Stimulated activated CD8-positive, alpha-beta memory T cell treated with anti-CD3 and anti-CD28 coated beads, Interleukin-15, amount 100 ng/mL, for 1 hour (primary cell): ENCODE results near the gene FBXO34.
"Not testable (repeated sequence)": the region's sequence is repeated elsewhere in the genome, so short reads cannot be mapped to it uniquely, and the experiment has no call there.

Experiments used
- DNase-seq: peaks from one replicate; pipeline ENCODE4 v3.0.0-alpha.2; 2020; ENCODE audit warnings: low read depth

FBXO34 gene

GRCh38 chr14:55309761-55310365 is 38.6 kb downstream of the FBXO34 start:
- no peak for DNase-seq

DNA sequence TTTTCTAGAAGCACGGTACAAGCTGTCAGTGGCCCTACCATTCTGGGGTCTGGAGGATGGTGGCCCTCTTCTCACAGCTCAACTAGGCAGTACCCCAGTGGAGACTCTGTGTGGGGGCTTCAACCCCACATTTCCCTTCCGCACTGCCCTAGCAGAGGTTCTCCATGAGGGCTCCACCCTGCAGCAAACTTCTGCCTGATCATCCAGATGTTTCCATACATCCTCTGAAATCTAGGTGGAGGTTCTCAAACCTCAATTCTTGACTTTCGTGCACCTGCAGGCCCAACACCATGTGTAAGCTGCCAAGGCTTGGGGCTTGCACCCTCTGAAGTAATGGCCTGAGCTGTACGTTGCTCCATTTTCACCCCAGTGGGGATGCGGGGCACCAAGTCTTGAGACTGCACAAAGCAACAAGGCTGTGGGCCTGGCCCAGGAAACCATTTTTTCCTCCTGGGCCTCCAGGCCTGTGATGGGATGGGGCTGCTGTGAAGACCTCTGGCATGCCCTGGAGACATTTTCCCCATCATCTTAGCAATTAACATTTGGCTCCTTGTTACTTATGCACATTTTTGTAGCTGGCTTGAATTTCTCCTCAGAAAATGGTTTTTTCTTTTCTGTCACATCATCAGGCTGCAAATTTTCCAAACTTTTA is 41.3 kb downstream of the FBXO34 start:
- DNase-seq, result not testable (repeated sequence)

GRCh38 chr14:55313480-55313879 is 42.3 kb downstream of the FBXO34 start:
- no peak for DNase-seq

DNA sequence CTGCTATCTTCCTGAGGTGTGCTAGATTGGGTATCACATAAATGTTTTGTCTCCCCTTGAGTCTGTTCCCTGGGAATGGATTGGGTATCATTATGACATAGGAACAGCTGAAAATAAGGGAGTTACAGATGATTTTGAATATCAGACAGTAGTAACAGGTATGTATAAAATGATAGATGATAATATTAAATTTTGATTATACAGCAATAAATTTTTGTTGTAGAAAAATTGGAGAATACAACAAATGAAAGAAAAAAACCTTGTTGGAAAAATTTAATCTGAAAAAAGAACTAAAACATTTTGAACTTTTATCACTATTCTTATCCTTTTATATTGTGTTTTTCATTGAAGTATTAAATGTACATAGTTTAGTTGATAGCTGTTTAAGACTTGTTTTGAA is 43.2 kb downstream of the FBXO34 start:
- DNase-seq, result no peak

DNA sequence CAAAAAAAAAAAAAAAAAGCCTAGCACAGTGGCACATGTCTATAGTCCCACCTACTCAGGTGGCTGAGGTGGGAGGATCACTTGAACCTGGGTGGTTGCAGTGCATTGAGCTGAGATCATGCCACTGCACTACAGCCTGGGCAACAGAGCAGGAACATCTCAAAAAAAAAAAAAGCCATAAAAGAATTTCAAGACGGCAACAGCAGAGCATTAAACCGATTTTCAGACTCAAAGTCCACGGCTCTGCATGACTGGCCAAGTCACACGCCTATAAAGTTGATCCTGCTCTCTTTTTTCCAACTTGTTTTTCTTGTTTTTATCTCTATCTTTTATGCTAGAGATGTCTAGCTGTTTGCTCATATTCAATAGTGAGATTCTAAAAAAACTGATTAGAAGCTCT is 45.3 kb downstream of the FBXO34 start:
- DNase-seq, result no peak

DNA sequence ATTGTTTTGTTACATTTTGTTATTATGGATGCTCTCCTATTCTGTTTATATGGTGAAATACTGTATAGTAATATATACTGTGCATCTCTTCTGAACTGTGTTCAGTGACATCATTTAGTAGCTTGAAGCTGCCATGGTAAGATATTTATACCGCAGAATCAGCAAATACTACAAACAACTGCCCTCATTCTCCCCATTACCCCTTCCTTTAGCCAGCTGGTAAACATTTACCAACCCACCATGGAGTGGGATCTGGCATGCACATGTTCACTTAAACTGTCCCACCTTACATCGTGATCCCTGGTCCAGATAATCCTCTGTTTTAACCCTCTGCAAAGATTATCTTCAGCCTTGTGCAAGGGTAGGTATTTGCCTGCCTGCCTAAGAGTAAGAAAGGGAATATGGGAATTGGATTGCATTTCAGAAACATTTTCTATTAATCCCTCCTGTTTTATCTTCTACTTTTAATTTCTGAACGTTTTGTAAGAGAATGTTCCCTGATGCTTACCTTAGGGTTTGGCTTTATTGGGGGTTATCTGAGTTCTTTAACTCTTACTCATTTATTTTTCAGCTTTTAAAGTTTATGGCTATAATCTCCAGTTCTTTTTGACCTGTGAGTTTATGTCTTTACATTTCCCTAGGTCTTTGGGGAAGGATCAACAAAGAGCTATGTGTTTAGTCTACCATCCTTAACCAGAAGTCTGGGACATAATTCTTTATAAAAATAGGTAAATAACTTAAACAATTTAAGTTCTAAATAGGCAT is 46.5 kb downstream of the FBXO34 start:
- DNase-seq, result no peak

- DNase-seq, result no peak
Observed at GRCh38 chr14:55318694-55319093, 47.5 kb downstream of the FBXO34 start.

GRCh38 chr14:55323910-55324309 is 52.7 kb downstream of the FBXO34 start:
- DNase-seq, result no peak

- DNase-seq, result no peak
Observed at GRCh38 chr14:55324812-55325211, 53.6 kb downstream of the FBXO34 start.

DNA sequence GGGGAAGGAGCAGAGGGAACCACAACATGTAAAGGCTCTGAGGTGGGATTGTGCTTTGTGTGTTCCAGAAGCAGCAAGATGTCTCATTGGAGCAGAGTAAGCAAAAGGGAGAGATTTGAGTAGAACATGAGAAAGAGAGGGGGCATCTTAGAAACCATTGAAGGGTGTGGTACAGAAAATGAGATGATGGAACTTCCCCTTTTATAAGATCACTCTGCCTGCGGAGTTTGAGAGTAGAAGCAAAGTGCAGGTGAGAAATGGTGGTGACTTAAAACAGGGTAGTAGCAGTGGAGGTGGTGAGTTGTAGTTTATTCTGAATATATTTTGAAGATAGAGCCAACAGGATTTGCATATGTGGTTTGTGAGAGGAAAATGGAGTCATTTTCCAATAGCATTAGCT is 56.0 kb downstream of the FBXO34 start:
- no peak for DNase-seq

- DNase-seq, result no peak
Observed at GRCh38 chr14:55328317-55328716, 57.1 kb downstream of the FBXO34 start.

- no peak for DNase-seq
Observed at GRCh38 chr14:55329999-55330710, 58.9 kb downstream of the FBXO34 start.

GRCh38 chr14:55332654-55333570 is 61.7 kb downstream of the FBXO34 start:
- DNase-seq, result no peak

- no peak for DNase-seq
Observed at GRCh38 chr14:55333711-55334485, 62.7 kb downstream of the FBXO34 start.

DNA sequence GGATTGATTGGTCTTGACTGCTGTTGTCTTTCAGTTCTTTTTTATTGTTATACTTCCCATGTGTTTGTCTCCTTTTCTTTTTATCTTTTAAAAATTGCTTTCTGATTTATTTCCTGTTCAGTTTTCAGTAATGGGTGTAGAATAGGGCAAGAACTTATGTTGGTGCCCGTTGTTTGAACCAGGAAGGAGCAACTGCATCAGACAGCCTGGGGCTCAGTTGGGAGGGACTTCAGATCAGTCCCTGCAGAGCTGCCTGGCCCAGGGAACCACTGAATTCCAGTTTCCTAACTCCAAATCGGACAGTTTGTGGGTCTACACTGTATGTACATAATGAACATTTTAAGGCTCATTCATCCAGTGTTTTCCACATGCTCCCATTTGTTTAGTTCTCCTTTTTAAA is 64.9 kb downstream of the FBXO34 start:
- DNase-seq, result no peak

DNA sequence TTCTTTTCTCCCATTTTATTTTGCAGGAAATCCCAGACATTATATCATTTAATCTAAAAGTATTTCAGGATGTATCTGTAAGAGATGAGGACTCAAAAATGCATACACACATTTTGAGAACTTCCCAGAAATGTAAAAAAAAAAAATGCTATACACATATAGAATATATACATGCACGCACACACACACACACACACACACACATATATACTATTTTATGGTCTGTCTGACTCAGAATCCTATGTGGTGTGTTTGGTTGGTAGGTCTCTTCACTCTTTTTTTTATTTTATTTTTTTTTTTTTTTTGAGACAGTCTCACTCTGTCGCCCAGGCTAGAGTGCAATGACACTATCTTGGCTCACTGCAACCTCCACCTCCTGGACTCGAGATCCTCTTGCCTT is 65.5 kb downstream of the FBXO34 start:
- DNase-seq, result no peak

- DNase-seq, result no peak
Observed at GRCh38 chr14:55339770-55340169, 68.5 kb downstream of the FBXO34 start.

GRCh38 chr14:55340482-55340881 is 69.3 kb downstream of the FBXO34 start:
- no peak for DNase-seq

DNA sequence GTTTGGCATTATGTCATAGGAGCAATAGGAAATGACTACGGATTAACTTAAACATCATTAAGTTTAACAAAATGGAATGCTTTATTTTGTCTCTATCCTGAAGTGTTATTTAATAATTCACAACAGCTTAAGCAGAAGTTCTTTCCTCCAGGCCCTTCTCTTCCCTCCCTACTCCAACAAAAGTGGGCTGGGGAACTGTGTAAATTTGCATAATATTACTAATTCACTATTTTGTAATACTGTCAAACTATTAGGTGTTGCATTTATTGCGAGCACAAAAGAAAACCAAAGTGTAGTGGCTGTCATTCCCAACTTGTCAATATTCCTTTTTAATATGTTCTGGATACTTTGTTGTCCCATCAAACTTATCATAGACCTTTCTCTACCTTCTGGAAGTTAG is 70.6 kb downstream of the FBXO34 start:
- DNase-seq, result no peak

DNA sequence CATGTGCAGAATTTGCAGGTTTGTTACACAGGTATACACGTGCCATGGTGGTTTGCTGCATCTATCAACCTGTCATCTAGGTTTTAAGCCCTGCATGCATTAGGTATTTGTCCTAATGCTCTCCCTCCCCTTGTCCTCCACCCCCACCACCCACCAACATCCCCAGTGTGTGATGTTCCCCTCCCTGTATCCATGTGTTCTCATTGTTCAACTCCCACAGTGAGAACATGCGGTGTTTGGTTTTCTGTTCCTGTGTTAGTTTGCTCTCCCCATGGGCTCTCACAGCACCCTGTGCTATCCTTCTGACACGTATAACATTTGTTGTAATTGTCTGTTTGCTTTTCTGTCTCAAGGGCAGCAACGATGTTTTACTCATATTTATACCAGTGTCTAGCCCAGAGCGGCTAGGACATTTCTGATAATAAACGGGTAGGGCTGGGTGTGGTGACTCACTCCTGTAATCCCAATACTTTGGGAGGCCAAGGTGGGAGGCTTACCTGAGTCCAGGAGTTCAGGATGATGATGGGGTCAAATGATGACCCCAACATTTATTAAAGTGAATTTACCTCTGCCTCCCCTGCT is 73.5 kb downstream of the FBXO34 start:
- not testable (repeated sequence) for DNase-seq
